ENCODE data around the gene PPM1A. TPM values are rescaled to one million over a fixed set of nuclear protein-coding genes. Genes with fewer than 3 reads are reported as not detected.

PPM1A gene
- total and polyA plus RNA-seq, 9 of the 15 experiments (the other 6 are each of a cell fraction or from before 2014, with no cell fraction given), result 5.5 to 23.9 (median 15.2) TPM

DNA sequence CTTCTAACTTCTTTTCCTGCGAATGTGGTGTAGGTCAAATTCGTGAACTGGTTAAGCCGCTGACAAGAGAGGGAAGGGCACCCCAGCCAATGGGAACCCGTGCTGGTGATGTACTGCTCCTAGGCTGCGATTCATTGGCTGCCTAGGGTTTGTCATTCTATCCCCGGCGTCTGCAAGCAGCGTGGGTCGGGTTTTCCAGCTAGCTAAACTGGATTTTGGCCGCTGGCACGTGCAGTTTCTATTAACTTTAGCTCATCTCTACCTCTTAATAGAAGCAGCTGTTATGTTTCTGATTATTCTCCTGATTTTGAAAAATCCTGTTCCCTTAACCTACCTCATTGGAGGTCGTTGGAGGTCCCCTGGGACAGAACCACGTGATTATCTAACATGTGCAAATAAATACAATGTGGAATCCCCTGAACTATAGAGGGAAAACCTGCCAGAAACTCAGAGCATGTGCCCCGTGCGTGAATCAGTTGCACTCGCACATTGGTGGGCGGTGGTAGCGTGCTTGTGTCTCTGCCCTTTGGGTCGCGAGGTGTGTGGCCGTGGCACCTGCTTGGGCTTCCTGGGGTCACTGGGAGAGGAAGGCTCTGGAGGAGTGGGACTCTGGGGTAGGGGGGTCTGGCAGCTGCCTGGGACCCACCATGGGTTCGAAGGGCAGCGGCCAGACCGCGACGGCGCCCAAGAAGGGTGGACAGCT lies 876 bp upstream of the PPM1A start (continued):
- TF ChIP-seq U2AF2 (optimal IDR thresholded peaks at IDR 0.05; ENCODE audit: low read depth, low read length), result no peak
- TF ChIP-seq ZNF263 (CRISPR knock-in tag; IDR thresholded peaks at IDR 0.05; ENCODE audit: borderline replicate concordance), result no peak
- TF ChIP-seq PML (IDR thresholded peaks at IDR 0.05; ENCODE audit: low read length), result no peak
- TF ChIP-seq, protein P1, sequence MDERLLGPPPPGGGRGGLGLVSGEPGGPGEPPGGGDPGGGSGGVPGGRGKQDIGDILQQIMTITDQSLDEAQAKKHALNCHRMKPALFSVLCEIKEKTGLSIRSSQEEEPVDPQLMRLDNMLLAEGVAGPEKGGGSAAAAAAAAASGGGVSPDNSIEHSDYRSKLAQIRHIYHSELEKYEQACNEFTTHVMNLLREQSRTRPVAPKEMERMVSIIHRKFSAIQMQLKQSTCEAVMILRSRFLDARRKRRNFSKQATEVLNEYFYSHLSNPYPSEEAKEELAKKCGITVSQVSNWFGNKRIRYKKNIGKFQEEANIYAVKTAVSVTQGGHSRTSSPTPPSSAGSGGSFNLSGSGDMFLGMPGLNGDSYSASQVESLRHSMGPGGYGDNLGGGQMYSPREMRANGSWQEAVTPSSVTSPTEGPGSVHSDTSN (CRISPR knock-in tag; IDR thresholded peaks at IDR 0.05; ENCODE audit: low read depth), result no peak
- TF ChIP-seq, protein P1 (tag; conservative IDR thresholded peaks at IDR 0.05; ENCODE audit: low read depth), result peak; percentile 86
- no peak for TF ChIP-seq MTF1 (CRISPR knock-in tag; IDR thresholded peaks at IDR 0.05; ENCODE audit: borderline replicate concordance)
- TF ChIP-seq DACH1 (IDR thresholded peaks at IDR 0.05; ENCODE audit: partially characterized antibody), result no peak
- peak; percentile 51 for TF ChIP-seq CREM (IDR thresholded peaks at IDR 0.05; ENCODE audit: low read depth)
- TF ChIP-seq NFE2 (IDR thresholded peaks at IDR 0.05; ENCODE audit: low read depth), result no peak
- TF ChIP-seq, protein P2, sequence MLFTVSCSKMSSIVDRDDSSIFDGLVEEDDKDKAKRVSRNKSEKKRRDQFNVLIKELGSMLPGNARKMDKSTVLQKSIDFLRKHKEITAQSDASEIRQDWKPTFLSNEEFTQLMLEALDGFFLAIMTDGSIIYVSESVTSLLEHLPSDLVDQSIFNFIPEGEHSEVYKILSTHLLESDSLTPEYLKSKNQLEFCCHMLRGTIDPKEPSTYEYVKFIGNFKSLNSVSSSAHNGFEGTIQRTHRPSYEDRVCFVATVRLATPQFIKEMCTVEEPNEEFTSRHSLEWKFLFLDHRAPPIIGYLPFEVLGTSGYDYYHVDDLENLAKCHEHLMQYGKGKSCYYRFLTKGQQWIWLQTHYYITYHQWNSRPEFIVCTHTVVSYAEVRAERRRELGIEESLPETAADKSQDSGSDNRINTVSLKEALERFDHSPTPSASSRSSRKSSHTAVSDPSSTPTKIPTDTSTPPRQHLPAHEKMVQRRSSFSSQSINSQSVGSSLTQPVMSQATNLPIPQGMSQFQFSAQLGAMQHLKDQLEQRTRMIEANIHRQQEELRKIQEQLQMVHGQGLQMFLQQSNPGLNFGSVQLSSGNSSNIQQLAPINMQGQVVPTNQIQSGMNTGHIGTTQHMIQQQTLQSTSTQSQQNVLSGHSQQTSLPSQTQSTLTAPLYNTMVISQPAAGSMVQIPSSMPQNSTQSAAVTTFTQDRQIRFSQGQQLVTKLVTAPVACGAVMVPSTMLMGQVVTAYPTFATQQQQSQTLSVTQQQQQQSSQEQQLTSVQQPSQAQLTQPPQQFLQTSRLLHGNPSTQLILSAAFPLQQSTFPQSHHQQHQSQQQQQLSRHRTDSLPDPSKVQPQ (CRISPR knock-in tag; IDR thresholded peaks at IDR 0.05; ENCODE audit: borderline replicate concordance), result no peak
- no peak for TF ChIP-seq ZNF384 (IDR thresholded peaks at IDR 0.05; ENCODE audit: low read depth, low read length)
- no peak for TF ChIP-seq SIX5 (IDR thresholded peaks at IDR 0.05; ENCODE audit: borderline replicate concordance in 1 of 2, insufficient read depth in 1 of 2, low read depth in 1 of 2, low read length in 2 of 2)
- TF ChIP-seq FOXK2 (conservative IDR thresholded peaks at IDR 0.05 in 1 of 2, IDR thresholded peaks at IDR 0.05 in 1 of 2; ENCODE audit: low read depth in 2 of 2), result no peak
- TF ChIP-seq, protein P3, sequence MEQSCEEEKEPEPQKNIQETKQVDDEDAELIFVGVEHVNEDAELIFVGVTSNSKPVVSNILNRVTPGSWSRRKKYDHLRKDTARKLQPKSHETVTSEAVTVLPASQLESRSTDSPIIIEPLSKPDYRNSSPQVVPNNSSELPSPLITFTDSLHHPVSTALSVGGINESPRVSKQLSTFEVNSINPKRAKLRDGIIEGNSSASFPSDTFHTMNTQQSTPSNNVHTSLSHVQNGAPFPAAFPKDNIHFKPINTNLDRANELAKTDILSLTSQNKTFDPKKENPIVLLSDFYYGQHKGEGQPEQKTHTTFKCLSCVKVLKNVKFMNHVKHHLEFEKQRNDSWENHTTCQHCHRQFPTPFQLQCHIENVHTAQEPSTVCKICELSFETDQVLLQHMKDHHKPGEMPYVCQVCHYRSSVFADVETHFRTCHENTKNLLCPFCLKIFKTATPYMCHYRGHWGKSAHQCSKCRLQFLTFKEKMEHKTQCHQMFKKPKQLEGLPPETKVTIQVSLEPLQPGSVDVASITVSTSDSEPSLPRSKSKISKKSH (CRISPR knock-in tag; IDR thresholded peaks at IDR 0.05), result no peak
- TF ChIP-seq RBM22 (IDR thresholded peaks at IDR 0.05; ENCODE audit: low read depth, low read length, poor library complexity, severe bottlenecking), result no peak

All from K562 (cell line).